AG09319 (cell line): ENCODE measurements around the gene TRIM39.
"Not testable (repeated sequence)": the region's sequence is repeated elsewhere in the genome, so short reads cannot be mapped to it uniquely, and the experiment has no call there.

Experiments used
- DNase-seq: peaks from one replicate; pipeline ENCODE4 v3.0.0-alpha.2; 2010; ENCODE audit warnings: low read depth; ENCODE audit errors: extremely low read depth
- CTCF ChIP-seq: IDR thresholded peaks from 2 replicates; pipeline ENCODE4 v1.5.1; 2011; ENCODE audit warnings: low read depth, mild to moderate bottlenecking, inconsistent platforms, low read length, moderate library complexity

Gene TRIM39

DNA sequence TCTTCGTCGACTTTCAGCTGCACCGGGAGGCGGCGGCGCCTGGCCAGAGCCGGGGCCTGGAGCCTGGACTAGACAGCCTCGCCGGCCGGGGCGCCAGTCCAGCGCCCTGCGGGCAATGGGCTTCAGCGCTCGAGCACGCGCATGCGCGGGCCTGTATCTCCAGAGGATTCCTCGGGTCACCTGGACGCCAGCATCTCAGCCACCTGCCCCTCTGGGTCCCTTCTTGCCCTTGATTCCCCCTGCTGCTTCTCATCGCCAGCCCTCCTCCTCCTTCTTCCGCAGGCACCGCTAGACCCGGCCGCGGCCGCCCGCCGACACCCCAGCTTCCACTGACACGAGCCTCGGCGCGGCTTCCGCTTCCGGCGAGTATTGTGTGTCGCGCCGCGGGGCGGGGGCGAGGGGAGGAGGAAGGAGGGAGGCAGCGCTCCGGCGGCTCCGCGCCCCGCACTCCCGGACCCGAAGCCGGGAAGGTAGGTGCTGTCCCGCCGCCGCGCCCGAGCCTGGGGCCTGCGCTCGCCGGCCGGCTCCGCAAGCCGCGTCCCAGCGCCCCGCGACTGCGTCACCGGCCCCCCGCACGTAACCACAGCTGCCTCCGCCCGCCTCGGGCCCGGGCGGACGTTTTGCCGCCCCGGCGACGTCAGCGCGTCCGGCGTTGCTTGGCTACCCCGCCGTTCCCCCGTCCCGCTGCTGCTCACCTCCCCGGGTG lies at the start of gene TRIM39:
TSS of gene TRIM39 (plus strand) at position 402 of the 706 bp plus-strand sequence. CDS start 2,391 bp downstream, outside the sequence.
- peak; percentile 55 for DNase-seq

DNA sequence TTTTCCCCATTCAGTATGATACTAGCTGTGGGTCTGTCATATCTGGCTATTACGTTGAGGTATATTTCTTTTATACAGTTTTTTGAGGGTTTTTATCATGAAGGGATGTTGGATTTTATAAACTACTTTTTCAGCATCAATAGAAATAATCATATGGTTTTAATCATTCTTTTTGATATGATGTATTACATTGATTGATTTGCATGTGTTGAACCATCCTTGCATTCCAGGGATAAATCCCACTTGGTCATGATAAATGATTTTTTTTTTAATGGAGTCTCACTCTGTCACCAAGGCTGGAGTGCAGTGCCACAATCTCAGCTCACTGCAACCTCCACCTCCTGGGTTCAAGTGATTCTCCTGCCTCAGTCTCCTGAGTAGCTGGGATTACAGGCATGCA lies 45.7 kb upstream of the TRIM39 start:
- DNase-seq = not testable (repeated sequence)

More for the DNA sequence above, at the start of gene TRIM39:
- TF ChIP-seq CTCF = no peak

GRCh38 chr6:30282522-30282921 lies 44.2 kb upstream of the TRIM39 start:
- no peak for DNase-seq
- TF ChIP-seq CTCF = no peak

DNA sequence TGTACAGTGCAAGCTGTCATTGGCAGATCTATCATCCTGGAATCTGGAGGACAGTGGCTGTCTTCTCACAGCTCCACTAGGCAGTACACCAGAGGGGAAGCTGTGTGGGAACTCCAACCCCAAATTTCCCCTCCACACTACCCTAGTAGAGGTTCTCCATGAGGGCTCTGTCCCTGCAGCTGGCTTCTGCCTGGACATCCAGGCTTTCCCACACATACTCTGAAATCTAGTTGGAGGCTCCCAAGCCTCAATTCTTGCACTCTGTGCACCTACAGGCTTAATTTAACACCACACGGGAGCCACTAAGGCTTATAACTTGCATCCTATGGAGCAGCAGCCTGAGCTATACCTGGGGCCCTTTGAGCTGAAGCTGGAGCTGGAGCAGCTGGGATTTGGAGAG lies 43.0 kb upstream of the TRIM39 start:
- TF ChIP-seq CTCF = no peak
- DNase-seq = no peak

DNA sequence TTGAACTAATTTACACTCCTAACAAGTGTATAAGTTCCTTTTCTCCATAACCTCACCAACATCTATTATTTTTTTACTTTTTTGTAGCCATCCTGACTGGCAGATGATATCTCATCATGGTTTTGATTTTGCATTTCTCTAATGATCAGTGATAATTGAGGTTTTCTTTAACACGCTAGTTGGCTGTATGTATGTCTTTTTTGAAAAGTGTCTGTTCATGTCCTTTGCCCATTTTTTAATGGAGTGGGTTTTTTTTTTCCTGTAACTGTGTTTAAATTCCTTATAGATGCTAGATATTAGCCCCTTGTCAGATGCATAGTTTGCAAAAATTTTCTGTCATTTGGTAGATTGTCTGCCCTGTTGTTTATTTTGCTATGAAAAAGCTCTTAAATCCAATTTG lies 39.6 kb upstream of the TRIM39 start:
- TF ChIP-seq CTCF = no peak
- DNase-seq = no peak

DNA sequence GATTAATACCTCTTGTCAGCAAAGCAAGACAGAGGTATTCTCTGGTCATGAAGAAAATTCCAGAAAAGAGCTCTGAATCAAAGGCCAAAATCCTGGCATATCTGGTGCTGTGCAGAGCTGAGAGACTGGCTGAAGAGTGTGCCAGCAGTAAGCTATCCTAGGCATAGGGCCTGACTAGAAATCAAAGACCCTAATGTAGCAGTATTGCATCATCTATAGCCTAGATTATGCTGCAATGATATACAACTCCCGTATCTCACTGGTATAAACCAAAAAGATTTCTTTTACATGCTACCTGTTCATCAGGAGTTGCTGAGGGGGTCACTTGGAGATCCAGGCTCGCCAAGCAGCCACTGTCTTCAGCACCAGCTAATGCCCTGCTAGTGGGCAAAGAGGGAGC lies 30.9 kb upstream of the TRIM39 start:
- TF ChIP-seq CTCF = no peak
- no peak for DNase-seq

- DNase-seq = no peak
- no peak for TF ChIP-seq CTCF
Observed at GRCh38 chr6:30304002-30304401, 22.7 kb upstream of the TRIM39 start.

DNA sequence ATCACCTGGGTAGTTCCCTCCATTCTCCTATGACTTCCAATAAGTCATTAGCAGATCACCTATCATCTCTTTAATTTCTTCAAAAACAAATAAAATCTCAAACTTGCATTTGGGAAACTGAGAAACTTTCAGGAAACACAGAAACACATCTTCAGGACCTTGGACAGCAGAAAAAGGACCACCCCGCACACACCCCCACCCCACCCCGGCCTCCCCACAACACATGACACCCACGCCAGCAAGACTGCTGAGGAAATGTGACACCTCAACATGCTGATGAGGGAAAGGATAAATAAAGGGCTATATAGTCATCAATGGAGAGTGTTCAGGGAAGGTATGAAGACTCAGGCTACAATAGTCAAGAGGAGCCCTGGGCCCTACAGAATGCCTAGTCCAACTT lies 15.6 kb upstream of the TRIM39 start:
- TF ChIP-seq CTCF = no peak
- DNase-seq = no peak
